Erythroblast (primary cell): ENCODE results near the gene CYP4F22.

Source experiments
- GATA1 ChIP-seq: IDR thresholded peaks from 2 replicates; pipeline ENCODE4 v1.6.1; 2011; ENCODE audit warnings: low read depth, mild to moderate bottlenecking, control low read depth, low read length, moderate library complexity
- POLR2A ChIP-seq: IDR thresholded peaks from 2 replicates; pipeline ENCODE4 v1.6.1; 2011; ENCODE audit warnings: mild to moderate bottlenecking, low read length

DNA sequence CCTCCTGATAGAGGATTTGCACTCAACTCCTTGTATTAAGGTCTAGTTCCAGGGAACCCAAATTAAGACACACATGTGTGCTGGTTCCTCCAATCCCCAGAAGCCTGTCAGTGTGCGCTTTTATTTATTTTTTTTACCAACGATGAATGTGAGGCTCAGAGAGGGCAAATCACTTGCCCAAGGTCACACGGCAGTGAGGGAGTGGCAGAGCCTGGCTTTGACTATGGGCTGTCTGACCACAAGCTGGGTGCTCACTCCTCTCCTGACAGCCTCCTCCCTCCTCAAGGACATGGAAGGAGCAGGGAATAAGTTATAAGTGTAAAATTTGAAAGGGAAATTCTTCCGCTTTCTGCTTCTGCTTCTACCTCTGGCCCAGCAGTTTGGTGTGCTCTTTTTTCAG is 48.9 kb downstream of the CYP4F22 start:
- TF ChIP-seq POLR2A (no peak), GATA1 (no peak)
